K562 (cell line): ENCODE results near the gene GALR3. TPM values are rescaled to one million over a fixed set of nuclear protein-coding genes. Genes with fewer than 3 reads are reported as not detected.
A peak's percentile ranks its signal among the peaks of the same experiment; 100 is the strongest.

ENCODE experiments used
- ATF4 ChIP-seq: fragments of 450-650 bp; formaldehyde crosslinking; IDR thresholded peaks from 2 replicates; pipeline ENCODE4 v1.4.0; 2022; ENCODE audit warnings: mild to moderate bottlenecking, moderate library complexity
- BRCA1 ChIP-seq, 2 experiments: fragments of 450-650 bp in 1 of 2; sonication (generic) in 1 of 2; formaldehyde crosslinking in 1 of 2; IDR thresholded peaks; 2 replicates each; pipeline versions ENCODE4 v1.5.0 to v1.6.1; 2017 to 2020; ENCODE audit warnings: mild to moderate bottlenecking in 1 of 2, missing genetic modification reagents in 1 of 2
- CBFB ChIP-seq: sonication (generic); formaldehyde crosslinking; IDR thresholded peaks from 2 replicates; pipeline ENCODE4 v1.4.0; 2020; ENCODE audit warnings: mild to moderate bottlenecking, missing genetic modification reagents
- FOS ChIP-seq: IDR thresholded peaks from 3 replicates; pipeline ENCODE4 v1.6.1; 2011; ENCODE audit not compliant: insufficient read length; ENCODE audit errors: extremely low read depth
- FOSL1 ChIP-seq: fragments of 200-800 bp; sonication (Bioruptor generic); conservative IDR thresholded peaks from 2 replicates; pipeline ENCODE4 v1.6.1; 2016; ENCODE audit warnings: missing genetic modification characterization, missing compliant biosample characterization
- GATAD2A ChIP-seq: fragments of 450-650 bp; IDR thresholded peaks from 2 replicates; pipeline ENCODE4 v1.6.1; 2017
- GTF2F1 ChIP-seq: IDR thresholded peaks from 2 replicates; pipeline ENCODE4 v1.6.1; 2011; ENCODE audit warnings: low read depth, low read length, improper control_type of control experiment
- MYC ChIP-seq, 2 experiments: fragments of 250-450 bp in 1 of 2; sonication (Bioruptor Pico) in 1 of 2; IDR thresholded peaks; 2 replicates each; pipeline versions ENCODE4 v1.5.1 to v1.6.1; 2012 to 2021; ENCODE audit warnings: low read depth in 2 of 2, borderline replicate concordance in 1 of 2, improper control_type of control experiment in 1 of 2, low read length in 1 of 2, mild to moderate bottlenecking in 1 of 2, moderate library complexity in 1 of 2
- POLR2B ChIP-seq: fragments of 450-650 bp; IDR thresholded peaks from 2 replicates; pipeline ENCODE4 v1.6.1; 2018; ENCODE audit warnings: low read depth; ENCODE audit not compliant: partially characterized antibody
- PTTG1 ChIP-seq: fragments of 450-650 bp; IDR thresholded peaks from 2 replicates; pipeline ENCODE4 v1.6.1; 2016; ENCODE audit warnings: low read depth, mild to moderate bottlenecking, missing genetic modification characterization, missing compliant biosample characterization
- RCOR1 ChIP-seq, 2 experiments: IDR thresholded peaks; 2 replicates each; pipeline ENCODE4 v1.6.1; 2012; ENCODE audit warnings: low read depth in 2 of 2, low read length in 2 of 2, borderline replicate concordance in 1 of 2, improper control_type of control experiment in 1 of 2
- SNRNP70 ChIP-seq: fragments of 200-400 bp; formaldehyde crosslinking; optimal IDR thresholded peaks from 2 replicates; pipeline ENCODE3; 2017; ENCODE audit warnings: low read depth, low read length
- TCF7 ChIP-seq: sonication (generic); IDR thresholded peaks from 2 replicates; pipeline ENCODE4 v1.6.1; 2016; ENCODE audit warnings: antibody characterized with exemption, borderline replicate concordance
- THRA ChIP-seq: fragments of 450-650 bp; IDR thresholded peaks from 2 replicates; pipeline ENCODE4 v1.6.1; 2017; ENCODE audit warnings: mild to moderate bottlenecking, moderate library complexity
- ZBTB49 ChIP-seq: sonication (generic); formaldehyde crosslinking; IDR thresholded peaks from 2 replicates; pipeline ENCODE4 v1.8.0; 2022; ENCODE audit warnings: missing genetic modification reagents, mild to moderate bottlenecking, borderline replicate concordance
- ZFP91 ChIP-seq: sonication (generic); formaldehyde crosslinking; IDR thresholded peaks from 2 replicates; pipeline ENCODE4 v1.8.0; 2022; ENCODE audit warnings: mild to moderate bottlenecking, missing genetic modification reagents
- ZNF124 ChIP-seq: sonication (generic); formaldehyde crosslinking; IDR thresholded peaks from 2 replicates; pipeline ENCODE4 v1.8.1; 2022; ENCODE audit warnings: missing genetic modification reagents
- ZNF197 ChIP-seq: fragments of 200-800 bp; sonication (Bioruptor generic); IDR thresholded peaks from 2 replicates; pipeline ENCODE4 v1.6.1; 2016; ENCODE audit warnings: low read depth, missing genetic modification characterization, missing compliant biosample characterization
- ZNF436 ChIP-seq: fragments of 250-450, 450-650 bp; sonication (Bioruptor Pico); formaldehyde crosslinking; IDR thresholded peaks from 2 replicates; pipeline ENCODE4 v1.7.0; 2020; ENCODE audit warnings: mild to moderate bottlenecking
- ZNF707 ChIP-seq: fragments of 250-450 bp; sonication (Bioruptor Pico); conservative IDR thresholded peaks from 2 replicates; pipeline ENCODE4 v1.8.0; 2022; ENCODE audit warnings: inconsistent platforms, mild to moderate bottlenecking, moderate library complexity
- polyA plus RNA-seq, 8 experiments: library from polyadenylated mRNA; depleted of rRNA in 4 of 8; stranded (reverse) in 5 of 8; unstranded in 3 of 8; fragments of >200 nt; fragmentation: Nextera tagmentation in 2 of 8; fragmentation: Illumina TruSeq in 1 of 8; extraction: Ambion mirVana in 2 of 8; extraction: Trizol in 1 of 8; gene quantifications; 2 replicates each; pipeline versions ENCODE4 v1.2.1 to v1.2.3, GENCODE V29; 2011 to 2014; ENCODE audit warnings: inconsistent platforms in 1 of 8, missing spikeins in 1 of 8
- total RNA-seq, 7 experiments: library from RNA; depleted of rRNA in 6 of 7; stranded (reverse); fragments of >200 nt in 6 of 7; fragmentation: Illumina TruSeq in 2 of 7; extraction: Trizol in 2 of 7; gene quantifications; 2 replicates each; pipeline versions ENCODE4 v1.2.1 to v1.2.3, GENCODE V29; 2011 to 2021; ENCODE audit warnings: low replicate concordance in 1 of 7
- TF ChIP-seq, protein P1 (sequence below): fragments of 250-450 bp; sonication (Bioruptor Pico); IDR thresholded peaks from 2 replicates; pipeline ENCODE4 v1.4.0; 2020

The GALR3 gene
- total and polyA plus RNA-seq, 9 of the 15 experiments (the other 6 are each of a cell fraction or from before 2014, with no cell fraction given) = 0.13 TPM; not detected in 8

- no peak for TF ChIP-seq THRA
- no peak for TF ChIP-seq POLR2B
- no peak for TF ChIP-seq ZNF124 (CRISPR knock-in tag)
- TF ChIP-seq BRCA1 (IDR thresholded peaks at IDR 0.05) = no peak
- TF ChIP-seq BRCA1 (CRISPR knock-in tag; IDR thresholded peaks at IDR 0.05) = no peak
- peak in 1 of 2 experiments; percentile 88; a peak in 3 of 4 replicates for TF ChIP-seq RCOR1 (IDR thresholded peaks at IDR 0.05; ENCODE audit: borderline replicate concordance in 1 of 2, low read depth in 2 of 2, low read length in 2 of 2)
- peak; percentile 89 for TF ChIP-seq ATF4 (CRISPR knock-in tag)
- no peak for TF ChIP-seq ZNF436 (CRISPR knock-in tag)
- TF ChIP-seq CBFB (CRISPR knock-in tag) = no peak
- TF ChIP-seq SNRNP70 = no peak
- TF ChIP-seq, protein P1, sequence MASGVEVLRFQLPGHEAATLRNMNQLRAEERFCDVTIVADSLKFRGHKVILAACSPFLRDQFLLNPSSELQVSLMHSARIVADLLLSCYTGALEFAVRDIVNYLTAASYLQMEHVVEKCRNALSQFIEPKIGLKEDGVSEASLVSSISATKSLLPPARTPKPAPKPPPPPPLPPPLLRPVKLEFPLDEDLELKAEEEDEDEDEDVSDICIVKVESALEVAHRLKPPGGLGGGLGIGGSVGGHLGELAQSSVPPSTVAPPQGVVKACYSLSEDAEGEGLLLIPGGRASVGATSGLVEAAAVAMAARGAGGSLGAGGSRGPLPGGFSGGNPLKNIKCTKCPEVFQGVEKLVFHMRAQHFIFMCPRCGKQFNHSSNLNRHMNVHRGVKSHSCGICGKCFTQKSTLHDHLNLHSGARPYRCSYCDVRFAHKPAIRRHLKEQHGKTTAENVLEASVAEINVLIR (CRISPR knock-in tag) = no peak
- no peak for TF ChIP-seq FOS
- no peak for TF ChIP-seq ZFP91
- peak; percentile 75 for TF ChIP-seq FOSL1 (tag)
- TF ChIP-seq PTTG1 (tag) = no peak
- TF ChIP-seq GTF2F1 = no peak
- TF ChIP-seq ZNF707 (CRISPR knock-in tag) = no peak
- no peak for TF ChIP-seq TCF7
- TF ChIP-seq GATAD2A = no peak
- TF ChIP-seq MYC (IDR thresholded peaks at IDR 0.05; ENCODE audit: low read depth, low read length) = peak; percentile 75
- no peak for TF ChIP-seq MYC (CRISPR knock-in tag; IDR thresholded peaks at IDR 0.05; ENCODE audit: borderline replicate concordance, low read depth)
- TF ChIP-seq ZNF197 (CRISPR knock-in tag) = no peak
- TF ChIP-seq ZBTB49 (CRISPR knock-in tag) = no peak
Measured at GRCh38 chr22:37803195-37803638, 20.0 kb upstream of the GALR3 start (continued).
